GM12864 (cell line): Measurements from ENCODE around the gene DRD4.

Source experiments
- DNase-seq: peaks from one replicate; pipeline ENCODE4 v3.0.0-alpha.2; 2011; ENCODE audit warnings: low read depth
- H3K4me3 ChIP-seq: 2 replicates; pipeline ENCODE4 v1.5.1; 2011; ENCODE audit warnings: mild to moderate bottlenecking, low read depth, low read length, control low read depth
- CTCF ChIP-seq: IDR thresholded peaks from 2 replicates; pipeline ENCODE4 v1.5.1; 2011; ENCODE audit warnings: low read depth, mild to moderate bottlenecking, moderate library complexity, low read length, control low read depth, inconsistent platforms; ENCODE audit errors: missing control alignments

Gene DRD4

GRCh38 chr11:614021-614622 is 22.9 kb upstream of the DRD4 start:
- TF ChIP-seq CTCF = no peak
- DNase-seq = no peak
- H3K4me3 ChIP-seq = peak overlapping the region; percentile 96

DNA sequence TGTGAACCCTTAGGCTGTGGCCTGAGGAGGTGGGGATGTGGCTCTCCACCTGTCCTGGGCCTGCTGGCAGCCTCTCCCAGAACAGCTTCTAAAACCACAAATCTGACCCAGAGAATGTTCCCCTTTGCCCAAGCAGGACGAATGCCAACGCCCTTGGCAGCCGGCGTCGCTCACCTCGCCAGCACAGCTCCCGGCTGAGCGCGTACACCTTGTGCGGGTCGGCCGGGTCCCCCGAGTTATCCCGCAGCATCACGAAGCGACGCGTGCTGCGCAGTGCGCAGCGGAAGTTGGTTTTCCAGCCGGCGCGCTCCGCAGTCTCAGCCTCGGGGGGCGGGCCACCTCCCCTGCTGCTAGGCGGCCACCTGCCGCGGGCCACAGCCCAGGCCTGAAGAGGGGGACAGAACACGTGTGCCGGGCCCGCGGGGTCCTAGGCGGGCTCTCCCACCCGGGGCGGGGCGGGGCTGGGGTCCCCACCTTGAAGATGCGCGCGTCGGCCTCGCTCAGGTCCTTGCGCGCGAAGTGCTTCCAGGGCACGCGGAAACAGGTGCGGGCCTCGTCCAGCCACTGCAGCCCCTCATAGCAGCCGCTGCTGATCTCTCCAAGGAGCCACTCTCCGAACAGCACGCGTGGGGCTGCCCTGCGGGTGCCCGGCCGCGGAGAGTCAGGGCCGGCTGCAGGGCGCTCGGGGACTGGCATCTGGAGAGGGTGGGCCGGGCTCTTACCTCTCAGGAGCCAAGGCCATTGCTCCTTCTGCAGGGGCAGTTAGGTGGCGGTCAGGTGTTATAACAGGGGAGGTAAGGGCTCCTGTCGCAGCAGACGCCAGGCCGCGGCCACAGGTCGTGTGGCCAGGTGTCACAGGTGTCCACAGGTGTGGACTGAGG is 22.2 kb upstream of the DRD4 start:
- no peak for DNase-seq
- H3K4me3 ChIP-seq = peak overlapping the region; percentile 96
- no peak for TF ChIP-seq CTCF

DNA sequence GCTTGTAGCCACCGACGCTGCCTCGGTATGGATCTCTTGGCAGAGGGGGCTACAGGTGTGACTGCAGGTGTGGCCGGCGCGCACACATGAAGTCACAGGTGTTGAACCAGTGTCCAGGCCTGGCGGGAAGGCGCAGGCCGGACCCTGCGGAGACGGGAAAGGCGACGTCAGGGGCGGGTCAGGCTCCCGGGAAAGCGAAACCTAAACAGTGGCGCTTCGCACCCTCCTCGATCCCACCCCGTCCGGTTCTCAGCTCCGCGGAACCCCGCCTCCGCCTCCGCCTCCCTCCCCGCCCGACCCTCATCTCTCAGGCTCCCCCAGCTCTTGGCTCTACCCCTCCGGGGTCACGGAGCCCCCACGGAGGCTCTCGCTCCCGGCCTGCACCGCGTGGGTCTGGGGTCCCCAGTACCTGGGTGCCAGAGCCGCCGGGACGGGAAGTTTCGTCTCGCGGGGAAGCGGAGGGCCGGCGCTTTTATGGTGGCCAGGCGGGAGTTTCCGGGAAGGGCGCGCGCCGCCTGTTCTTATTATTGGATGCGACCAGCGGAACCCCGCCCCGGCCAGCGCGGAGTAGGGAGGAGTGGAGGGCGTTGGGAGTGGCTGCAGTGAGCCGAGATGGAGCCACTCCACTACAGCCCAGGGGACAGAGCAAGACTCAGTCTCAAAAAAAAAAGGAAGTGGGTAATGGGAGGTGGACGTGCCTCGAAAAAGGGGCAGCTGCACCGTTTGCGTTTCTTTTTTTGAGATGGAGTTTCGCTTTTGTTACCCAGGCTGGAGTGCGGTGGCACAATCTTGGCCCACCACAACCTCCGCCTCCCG is 21.4 kb upstream of the DRD4 start, which contains the start of gene IRF7:
Gene IRF7, minus strand, starts transcription at position 447 of the 816 bp plus-strand sequence. CDS start 586 bp downstream, outside the sequence.
- H3K4me3 ChIP-seq = peak within 1 kb of the TSS; percentile 96
- DNase-seq = peak; percentile 89

DNA sequence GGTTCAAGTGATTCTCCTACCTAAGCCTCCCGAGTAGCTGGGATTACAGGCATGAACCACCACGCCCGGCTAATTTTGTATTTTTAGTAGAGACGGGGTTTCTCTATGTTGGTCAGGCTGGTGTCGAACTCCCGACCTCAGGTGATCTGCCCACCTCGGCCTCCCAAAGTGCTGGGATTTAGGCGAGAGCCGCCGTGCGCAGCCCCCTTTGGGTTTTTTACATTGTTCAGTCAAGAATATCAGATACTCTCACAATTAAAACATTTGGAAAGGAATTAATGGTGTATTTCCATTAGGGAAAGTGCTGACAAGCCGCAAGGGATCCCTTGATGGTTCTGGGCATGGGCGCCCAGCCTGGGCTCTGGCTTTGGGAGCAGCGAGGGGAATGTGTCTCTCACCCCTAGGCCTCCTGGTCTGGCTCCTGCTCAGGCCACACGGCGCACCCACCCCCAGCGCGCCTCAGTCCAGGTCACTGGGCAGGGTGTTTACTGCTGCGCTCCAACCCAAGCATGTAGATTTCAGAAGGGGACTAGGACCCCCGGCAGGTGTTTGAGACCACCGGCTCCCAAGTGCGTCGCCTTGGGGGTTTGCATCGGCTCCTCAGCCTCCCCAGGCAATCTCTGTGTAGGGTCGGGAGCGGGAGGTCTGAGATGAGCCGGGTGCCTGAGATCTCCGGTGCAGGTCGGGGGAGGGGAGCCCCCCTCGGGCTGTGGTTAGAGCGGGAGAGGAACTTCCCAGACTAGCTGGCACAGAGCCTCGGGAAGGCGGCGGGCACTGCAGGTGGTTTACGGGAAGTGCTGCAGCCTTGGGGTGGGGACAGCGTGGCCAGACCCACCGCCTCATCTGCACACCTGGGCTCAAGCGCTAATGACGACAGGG is 20.5 kb upstream of the DRD4 start:
- H3K4me3 ChIP-seq = peak overlapping the region; percentile 96
- TF ChIP-seq CTCF = no peak
- no peak for DNase-seq

More for the DNA sequence above, 21.4 kb upstream of the DRD4 start, which contains the start of gene IRF7:
- TF ChIP-seq CTCF = no peak

GRCh38 chr11:617199-617911 is 19.7 kb upstream of the DRD4 start:
- no peak for TF ChIP-seq CTCF
- no peak overlapping the region for H3K4me3 ChIP-seq
- no peak for DNase-seq
